LNCaP clone FGC (cell line): ENCODE results near the gene HIGD1C.

Source experiments
- DNase-seq: peaks from one replicate; pipeline ENCODE4 v3.0.0-alpha.2; 2011; ENCODE audit warnings: low read depth
- H3K4me3 ChIP-seq: 2 replicates; pipeline ENCODE4 v1.5.1; 2011; ENCODE audit warnings: mild to moderate bottlenecking, low read depth, low read length, control low read depth
- CTCF ChIP-seq: IDR thresholded peaks from 2 replicates; pipeline ENCODE4 v1.5.1; 2012; ENCODE audit warnings: mild to moderate bottlenecking; ENCODE audit not compliant: control insufficient read depth, insufficient read depth; ENCODE audit errors: extremely low read depth

The HIGD1C gene

GRCh38 chr12:50984586-50985298, 32.4 kb downstream of the HIGD1C start:
- TF ChIP-seq CTCF = no peak
- no peak overlapping the region for H3K4me3 ChIP-seq
- no peak for DNase-seq

GRCh38 chr12:50985322-50985721, 33.0 kb downstream of the HIGD1C start:
- no peak for TF ChIP-seq CTCF
- no peak for DNase-seq
- H3K4me3 ChIP-seq = no peak overlapping the region

- TF ChIP-seq CTCF = peak; percentile 62
- no peak overlapping the region for H3K4me3 ChIP-seq
- DNase-seq = peak; percentile 14
These were observed 34.8 kb downstream of the HIGD1C start for GRCh38 chr12:50986966-50987737.

GRCh38 chr12:50988051-50988450, 35.7 kb downstream of the HIGD1C start:
- no peak overlapping the region for H3K4me3 ChIP-seq
- DNase-seq = no peak
- no peak for TF ChIP-seq CTCF

- no peak for DNase-seq
- H3K4me3 ChIP-seq = no peak overlapping the region
- no peak for TF ChIP-seq CTCF
These were observed 36.5 kb downstream of the HIGD1C start for GRCh38 chr12:50988871-50989270.

GRCh38 chr12:50990147-50990727, 37.9 kb downstream of the HIGD1C start:
- TF ChIP-seq CTCF = no peak
- no peak overlapping the region for H3K4me3 ChIP-seq
- DNase-seq = no peak
